Stimulated activated CD8-positive, alpha-beta memory T cell treated with anti-CD3 and anti-CD28 coated beads, Interleukin-15, amount 100 ng/mL, for 1 hour (primary cell): ENCODE data around the gene WNT8B.

Source experiments
- DNase-seq: peaks from one replicate; pipeline ENCODE4 v3.0.0-alpha.2; 2020; ENCODE audit warnings: low read depth

Gene WNT8B

GRCh38 chr10:100519311-100520051 is 56.7 kb downstream of the WNT8B start, which contains the start of gene SEC31B:
SEC31B (minus strand) TSS chr10:100519861; CDS start chr10:100516952, 2,909 bp downstream.
- DNase-seq = no peak

DNA sequence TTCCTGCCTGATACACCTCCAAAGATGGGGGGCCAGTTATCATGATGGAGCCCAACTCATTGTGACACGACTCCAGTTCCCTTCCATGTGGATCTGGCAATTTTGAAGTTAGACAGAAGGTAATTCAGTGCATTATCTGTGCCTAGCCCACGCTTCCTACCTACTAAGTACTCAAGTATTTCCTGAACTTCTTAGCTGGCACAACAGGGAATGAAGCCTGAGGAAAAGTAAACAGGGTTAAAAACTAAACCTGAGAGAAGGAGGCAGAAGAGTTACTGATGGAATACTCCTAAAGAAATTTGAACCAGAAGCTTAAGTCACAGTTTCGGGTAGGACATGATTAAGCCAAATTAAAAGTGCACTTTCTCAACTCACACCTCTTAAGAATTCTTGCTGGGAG is 58.0 kb downstream of the WNT8B start:
- no peak for DNase-seq

GRCh38 chr10:100522107-100522801 is 59.4 kb downstream of the WNT8B start:
- DNase-seq = no peak

- DNase-seq = no peak
These were observed 60.1 kb downstream of the WNT8B start for GRCh38 chr10:100522945-100523344.

DNA sequence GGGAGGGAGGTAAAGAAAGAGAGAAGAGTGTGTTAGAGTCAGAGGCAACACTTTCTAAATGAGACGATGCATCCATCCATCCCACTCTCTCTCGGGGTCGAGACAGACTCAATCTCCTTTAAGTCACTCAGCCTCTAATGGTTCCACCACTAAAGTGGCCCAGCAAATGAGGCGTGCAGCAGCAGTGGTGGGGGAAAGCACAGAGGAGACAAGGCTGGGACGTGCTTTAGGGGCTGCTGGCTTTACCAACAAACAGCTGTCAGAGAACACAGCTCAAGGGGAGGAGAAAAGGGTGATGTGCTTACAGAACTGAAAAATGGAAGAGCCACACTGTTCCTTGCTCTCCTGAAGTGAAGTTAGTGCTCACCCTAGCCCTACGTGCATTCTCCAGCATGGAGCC is 61.4 kb downstream of the WNT8B start:
- DNase-seq = no peak

DNA sequence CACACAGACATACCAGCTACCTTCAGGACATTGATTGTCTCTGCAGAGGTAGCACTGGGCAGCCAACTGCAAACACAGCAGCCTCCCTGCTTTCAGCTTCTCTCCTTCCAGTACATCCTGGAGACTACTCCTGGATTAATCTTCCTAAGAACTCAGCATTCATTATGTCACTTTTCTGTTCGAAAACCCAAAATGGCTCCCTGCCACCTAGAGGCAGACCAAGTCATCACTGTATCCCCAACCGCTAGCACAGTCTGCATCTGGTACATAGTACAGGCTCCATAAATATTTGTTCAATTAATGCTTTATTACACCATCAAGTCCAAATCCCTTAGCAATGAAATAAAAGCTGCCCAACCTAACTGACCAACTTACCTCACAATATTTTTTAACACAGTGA is 61.8 kb downstream of the WNT8B start:
- DNase-seq = no peak

- DNase-seq = no peak
These were observed 65.5 kb downstream of the WNT8B start for GRCh38 chr10:100528123-100528886.

GRCh38 chr10:100528921-100529474 is 66.2 kb downstream of the WNT8B start:
- DNase-seq = no peak

DNA sequence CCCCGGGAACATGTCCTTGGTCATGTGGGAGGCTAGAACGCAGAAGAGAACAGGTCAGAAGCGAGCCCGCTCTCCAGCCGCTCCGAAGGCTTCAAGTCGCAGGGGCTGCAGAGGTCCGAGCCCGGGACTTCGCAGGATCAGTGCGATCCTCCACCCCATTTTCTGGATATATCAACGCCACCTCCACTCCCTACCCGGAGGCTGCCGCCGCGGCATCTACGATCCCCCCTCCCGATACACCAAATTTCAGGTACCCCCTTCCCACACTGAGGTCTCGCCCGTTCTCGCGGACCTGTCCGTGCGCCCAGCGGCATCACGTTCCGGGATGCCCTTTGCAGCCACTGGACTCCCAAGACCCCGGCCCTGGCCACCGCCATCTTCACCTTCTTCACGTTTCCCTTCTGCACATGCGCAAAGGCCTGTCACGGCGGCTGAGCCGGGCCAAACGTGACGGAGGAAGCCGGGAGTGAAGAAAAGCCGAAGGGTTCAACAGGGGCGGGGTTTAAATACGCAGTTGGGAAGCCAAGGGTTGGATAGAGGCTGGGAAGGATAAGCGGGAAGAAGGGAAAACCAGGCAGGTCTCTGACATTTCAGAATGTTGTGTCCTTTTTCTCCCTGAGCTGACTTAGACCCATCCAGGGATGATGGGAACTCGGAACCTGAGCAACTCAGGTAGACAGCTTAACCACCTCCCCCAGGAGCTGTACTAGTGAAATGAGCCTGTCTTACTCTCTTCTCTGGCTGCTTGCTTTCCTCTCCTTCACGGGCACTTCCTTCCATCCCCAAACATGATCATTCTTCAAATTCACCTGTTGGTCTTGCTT is 66.9 kb downstream of the WNT8B start, which contains the start of gene NDUFB8:
NDUFB8 (minus strand) TSS at position 397 of the 824 bp plus-strand sequence; CDS start at position 377, 20 bp downstream.
- peak; percentile 79 for DNase-seq

GRCh38 chr10:100531761-100532160 is 69.0 kb downstream of the WNT8B start:
- DNase-seq = no peak
